ENCODE measurements around the gene DIDO1. TPM values are rescaled to one million over a fixed set of nuclear protein-coding genes. Genes with fewer than 3 reads are reported as not detected.

DIDO1 gene
- total and polyA plus RNA-seq, 12 donors = 19.0 to 51.3 (median 37.3) TPM

- H3K27me3 ChIP-seq = no peaks in the 10 kb centered on the region
- H3K27ac ChIP-seq = peak overlapping the region in 1 of 5 donors; percentile 1
- H3K36me3 ChIP-seq (replicated peaks in 1 of 2) = peaks cover 0 to 3% of the 10 kb centered on the region in 2 donors
- DNase-seq = no peak
- H3K4me3 ChIP-seq = no peak overlapping the region
- peaks cover 56 to 78% of the 10 kb centered on the region in 2 donors for H3K4me1 ChIP-seq (replicated peaks in 1 of 2)
- no peak for TF ChIP-seq POLR2A (IDR thresholded peaks at IDR 0.05)
- TF ChIP-seq CTCF (IDR thresholded peaks at IDR 0.05) = no peak
- H3K9me3 ChIP-seq (replicated peaks in 1 of 3) = no peaks in the 10 kb centered on the region
- intact Hi-C loops (cut with DNase I) = no loop called here
- 60 to 68% (median 66%) methylated on average over 10 of the region's 10 CpGs for WGBS, 4 donors
These were observed 9.4 kb downstream of the DIDO1 start for GRCh38 chr20:62916703-62917476.

GRCh38 chr20:62914970-62915457 lies 11.3 kb downstream of the DIDO1 start:
- 44 to 58% (median 53%) methylated on average over 8 of the region's 8 CpGs for WGBS, 4 donors
- peaks cover 45 to 60% of the 10 kb centered on the region in 2 donors for H3K4me1 ChIP-seq (replicated peaks in 1 of 2)
- no peaks in the 10 kb centered on the region for H3K27me3 ChIP-seq
- intact Hi-C loops (cut with DNase I) = no loop called here
- no peaks in the 10 kb centered on the region for H3K9me3 ChIP-seq (replicated peaks in 1 of 3)
- H3K36me3 ChIP-seq (replicated peaks in 1 of 2) = peaks cover 0 to 22% of the 10 kb centered on the region in 2 donors
- no peak for DNase-seq
- H3K27ac ChIP-seq = no peak overlapping the region
- TF ChIP-seq CTCF (IDR thresholded peaks at IDR 0.05) (no peak), POLR2A (IDR thresholded peaks at IDR 0.05) (no peak)
- no peak overlapping the region for H3K4me3 ChIP-seq

- H3K4me1 ChIP-seq (replicated peaks in 1 of 2) = peaks cover 39 to 55% of the 10 kb centered on the region in 2 donors
- no peak overlapping the region for H3K27ac ChIP-seq
- H3K36me3 ChIP-seq (replicated peaks in 1 of 2) = peaks cover 0 to 28% of the 10 kb centered on the region in 2 donors
- WGBS, 4 donors = 72 to 88% (median 84%) methylated on average over 9 of the region's 9 CpGs
- H3K9me3 ChIP-seq (replicated peaks in 1 of 3) = no peaks in the 10 kb centered on the region
- intact Hi-C loops (cut with DNase I) = no loop called here
- no peak for DNase-seq
- no peak for TF ChIP-seq CTCF (IDR thresholded peaks at IDR 0.05)
- no peak for TF ChIP-seq POLR2A (IDR thresholded peaks at IDR 0.05)
- H3K4me3 ChIP-seq = no peak overlapping the region
- no peaks in the 10 kb centered on the region for H3K27me3 ChIP-seq
These were observed 11.9 kb downstream of the DIDO1 start for GRCh38 chr20:62914436-62914835.

GRCh38 chr20:62913043-62913630 lies 13.2 kb downstream of the DIDO1 start:
- no peak for TF ChIP-seq POLR2A (IDR thresholded peaks at IDR 0.05)
- TF ChIP-seq CTCF (IDR thresholded peaks at IDR 0.05) = no peak
- Histone ChIP-seq H3K4me1 (replicated peaks in 1 of 2) (peaks cover 27 to 42% of the 10 kb centered on the region in 2 donors), H3K9me3 (replicated peaks in 1 of 3) (no peaks in the 10 kb centered on the region), H3K4me3 (no peak overlapping the region), H3K36me3 (replicated peaks in 1 of 2) (peaks cover 0 to 41% of the 10 kb centered on the region in 2 donors), H3K27me3 (no peaks in the 10 kb centered on the region), H3K27ac (no peak overlapping the region)
- no peak for DNase-seq
- intact Hi-C loops (cut with DNase I) = no loop called here
- 44 to 50% (median 47%) methylated on average over 7 of the region's 7 CpGs for WGBS, 4 donors
